ENCODE data around the gene RMC1.

Gene RMC1

GRCh38 chr18:23512641-23513040 lies 9.3 kb downstream of the RMC1 start:
- no peak for TF ChIP-seq CTCF (IDR thresholded peaks at IDR 0.05; ENCODE audit: low read depth, low read length)
- no peak for DNase-seq (ENCODE audit: extremely low read depth, low read depth)

DNA sequence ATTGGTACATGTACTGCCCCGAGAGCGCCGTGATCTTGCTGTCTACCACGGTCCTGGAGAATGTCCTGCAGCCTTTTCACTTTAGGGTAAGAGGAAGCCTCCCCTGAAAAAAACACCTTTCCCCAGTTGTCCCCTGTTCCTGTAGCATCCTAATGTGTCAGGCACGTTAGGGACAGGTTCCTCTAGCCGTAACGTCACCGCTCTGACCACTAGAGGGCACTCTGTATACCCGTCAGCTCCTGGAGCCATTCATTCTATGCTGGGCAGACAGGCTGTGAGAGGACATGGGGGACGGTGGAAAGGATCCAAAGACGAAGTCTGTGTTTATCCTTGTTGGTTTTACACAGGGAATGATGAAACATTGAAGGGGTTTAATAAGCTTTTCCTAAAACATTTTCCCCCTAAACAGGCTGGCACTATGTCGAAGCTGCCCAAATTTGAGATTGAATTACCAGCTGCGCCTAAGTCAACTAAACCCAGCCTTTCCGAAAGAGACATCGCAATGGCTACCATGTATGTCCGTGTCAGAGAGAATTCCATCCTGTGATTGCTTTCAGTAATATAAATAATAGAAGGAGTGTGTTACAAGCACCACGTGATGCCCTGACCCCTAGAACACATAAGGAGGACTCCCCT lies 12.7 kb downstream of the RMC1 start:
- peak; percentile 52 for DNase-seq (ENCODE audit: extremely low read depth, low read depth)
- TF ChIP-seq CTCF (IDR thresholded peaks at IDR 0.05; ENCODE audit: low read depth, low read length): peak; percentile 92

DNA sequence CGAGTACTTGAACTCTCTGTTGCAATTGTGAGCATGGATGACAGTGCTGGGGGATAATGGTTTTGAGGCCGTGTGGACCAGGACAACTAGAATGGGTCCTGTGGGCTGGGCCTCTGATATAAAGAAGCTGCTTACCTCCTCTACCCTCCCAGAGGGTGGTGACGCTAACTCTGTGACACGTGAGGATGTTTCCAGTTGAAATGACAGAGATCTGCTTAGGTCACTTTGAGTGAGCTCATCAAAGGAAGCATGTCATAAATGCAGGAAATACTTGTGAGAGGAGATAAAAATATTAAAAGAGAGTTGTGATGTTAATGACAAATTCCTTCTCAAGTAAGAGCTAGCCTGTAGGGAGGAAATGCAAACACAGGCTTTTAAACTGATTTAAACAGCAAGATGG lies 16.4 kb downstream of the RMC1 start:
- DNase-seq (ENCODE audit: extremely low read depth, low read depth): no peak
- no peak for TF ChIP-seq CTCF (IDR thresholded peaks at IDR 0.05; ENCODE audit: low read depth, low read length)

DNA sequence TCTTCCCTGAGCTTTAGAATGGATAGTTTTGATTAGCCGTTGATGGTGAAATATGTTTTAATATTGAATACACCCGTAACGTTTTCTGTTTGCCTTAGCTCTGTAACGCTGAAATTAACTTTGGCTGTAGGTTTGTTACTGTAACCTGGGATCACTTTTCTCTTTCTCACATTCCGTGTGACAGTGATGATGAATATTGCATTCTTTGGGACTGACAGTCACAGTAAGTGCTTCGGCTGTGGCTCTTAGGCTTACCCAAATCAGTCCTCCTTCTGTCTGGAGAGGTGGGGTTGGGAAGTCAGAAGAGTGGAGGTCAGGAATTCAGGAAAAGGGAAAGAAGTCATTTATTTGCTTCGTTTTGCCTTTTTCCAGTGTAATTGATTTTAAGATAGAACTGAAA lies 18.0 kb downstream of the RMC1 start:
- no peak for DNase-seq (ENCODE audit: extremely low read depth, low read depth)

DNA sequence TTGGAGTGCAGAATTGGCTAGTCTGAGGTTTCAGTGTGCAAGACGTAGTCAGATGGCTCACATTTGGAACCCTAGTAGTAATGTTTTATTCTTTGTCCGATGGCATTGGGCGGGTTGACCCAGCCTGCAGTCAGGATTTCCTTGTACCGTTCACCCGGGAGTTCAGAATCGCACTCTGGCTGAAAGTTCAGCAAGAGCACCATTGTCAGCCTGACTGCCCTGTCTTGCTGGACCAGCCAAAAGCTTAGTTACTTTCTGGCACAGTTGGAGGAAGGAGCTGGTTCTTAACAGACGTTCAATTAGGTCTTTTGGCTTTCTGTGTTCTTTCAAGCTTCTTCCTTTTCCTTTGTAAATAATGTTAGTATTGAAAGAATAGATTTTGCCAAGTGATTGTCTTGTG lies 18.6 kb downstream of the RMC1 start:
- TF ChIP-seq CTCF (IDR thresholded peaks at IDR 0.05; ENCODE audit: low read depth, low read length): no peak

More for the DNA sequence above, 18.0 kb downstream of the RMC1 start:
- no peak for TF ChIP-seq CTCF (IDR thresholded peaks at IDR 0.05; ENCODE audit: low read depth, low read length)

GRCh38 chr18:23523429-23524212 lies 20.3 kb downstream of the RMC1 start:
- peak; percentile 87 for DNase-seq (ENCODE audit: extremely low read depth, low read depth)
- TF ChIP-seq CTCF (IDR thresholded peaks at IDR 0.05; ENCODE audit: low read depth, low read length): no peak

More for the DNA sequence above, 18.6 kb downstream of the RMC1 start:
- no peak for DNase-seq (ENCODE audit: extremely low read depth, low read depth)

DNA sequence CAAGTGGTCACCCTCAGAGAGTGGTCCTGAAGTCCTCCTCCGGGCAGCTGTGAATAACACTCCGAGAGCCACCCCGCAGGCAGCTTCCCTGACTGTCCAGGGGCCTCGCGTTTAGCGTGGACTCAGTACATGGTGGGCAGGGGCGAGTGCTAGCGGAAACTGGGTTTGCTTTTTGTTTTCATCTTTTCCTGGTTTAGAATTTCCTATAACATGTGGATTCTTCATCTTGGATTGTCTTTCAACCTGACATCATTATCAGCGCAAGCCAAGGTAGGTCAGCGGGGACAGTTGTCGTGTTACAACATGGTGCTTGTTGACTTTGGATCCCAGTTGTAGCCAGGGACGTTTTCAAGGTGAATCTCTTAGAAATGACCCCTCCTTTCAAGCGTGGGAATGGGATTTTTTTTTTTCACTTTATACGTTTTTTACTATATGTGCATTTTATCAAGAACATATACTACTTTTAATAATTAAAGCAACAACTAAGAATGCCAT lies 20.9 kb downstream of the RMC1 start:
- no peak for TF ChIP-seq CTCF (IDR thresholded peaks at IDR 0.05; ENCODE audit: low read depth, low read length)
- no peak for DNase-seq (ENCODE audit: extremely low read depth, low read depth)

All from AG09319 (cell line).